ENCODE data around the gene THEM5.
"Not testable (repeated sequence)": the region's sequence is repeated elsewhere in the genome, so short reads cannot be mapped to it uniquely, and the experiment has no call there.

The THEM5 gene, protein sequence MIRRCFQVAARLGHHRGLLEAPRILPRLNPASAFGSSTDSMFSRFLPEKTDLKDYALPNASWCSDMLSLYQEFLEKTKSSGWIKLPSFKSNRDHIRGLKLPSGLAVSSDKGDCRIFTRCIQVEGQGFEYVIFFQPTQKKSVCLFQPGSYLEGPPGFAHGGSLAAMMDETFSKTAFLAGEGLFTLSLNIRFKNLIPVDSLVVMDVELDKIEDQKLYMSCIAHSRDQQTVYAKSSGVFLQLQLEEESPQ

DNA sequence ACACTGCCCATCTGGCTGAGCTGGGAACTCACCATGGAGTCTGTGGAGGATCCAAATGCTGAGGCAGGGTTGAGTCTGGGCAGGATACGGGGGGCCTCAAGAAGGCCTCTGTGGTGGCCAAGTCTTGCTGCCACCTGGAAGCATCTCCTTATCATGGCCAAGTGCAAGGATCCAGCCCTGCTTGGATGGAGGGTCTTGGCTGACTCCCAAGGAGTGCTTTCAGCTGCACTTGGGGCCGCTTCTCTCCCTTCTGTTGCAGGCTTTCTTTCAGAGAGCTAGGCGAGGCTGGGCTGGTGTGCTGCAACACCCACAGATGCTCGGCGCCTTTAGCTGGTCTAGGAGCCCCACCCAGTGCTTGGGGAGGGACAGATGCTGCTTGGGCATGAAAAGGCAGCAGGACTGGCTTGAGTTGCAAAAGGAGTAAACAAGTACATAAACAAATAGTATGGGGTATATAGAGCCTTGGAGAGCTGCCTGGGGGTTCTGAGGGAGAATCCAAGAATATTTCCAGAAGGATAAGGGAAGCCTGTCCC, at the start of gene THEM5:
Gene THEM5 (minus strand): TSS at position 302 of the 533 bp plus-strand sequence. CDS start 147 bp downstream, at position 155.
- no peak for DNase-seq (ENCODE audit: low read depth in 4 of 4, low spot score in 1 of 4)

DNA sequence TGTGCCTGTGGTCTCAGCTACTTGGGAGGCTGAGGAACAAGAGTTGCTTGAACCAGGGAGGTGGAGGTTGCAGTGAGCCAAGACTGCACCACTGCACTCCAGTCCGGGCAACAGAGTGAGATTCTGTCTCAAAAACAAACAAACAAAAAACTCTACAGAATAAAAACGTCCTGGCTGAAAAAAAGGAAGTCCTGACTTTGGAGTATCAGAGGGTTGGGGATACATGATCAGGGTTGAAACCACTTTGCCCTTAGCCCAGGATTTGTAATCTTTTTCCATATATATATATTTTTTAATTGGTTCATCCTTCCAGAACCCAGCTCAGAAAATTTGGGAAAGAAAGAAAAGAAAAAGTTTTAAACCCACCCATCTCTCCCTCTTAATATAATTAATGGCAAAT, 49.3 kb upstream of the THEM5 start:
- no peak for DNase-seq (ENCODE audit: low read depth in 4 of 4, low spot score in 1 of 4)

DNA sequence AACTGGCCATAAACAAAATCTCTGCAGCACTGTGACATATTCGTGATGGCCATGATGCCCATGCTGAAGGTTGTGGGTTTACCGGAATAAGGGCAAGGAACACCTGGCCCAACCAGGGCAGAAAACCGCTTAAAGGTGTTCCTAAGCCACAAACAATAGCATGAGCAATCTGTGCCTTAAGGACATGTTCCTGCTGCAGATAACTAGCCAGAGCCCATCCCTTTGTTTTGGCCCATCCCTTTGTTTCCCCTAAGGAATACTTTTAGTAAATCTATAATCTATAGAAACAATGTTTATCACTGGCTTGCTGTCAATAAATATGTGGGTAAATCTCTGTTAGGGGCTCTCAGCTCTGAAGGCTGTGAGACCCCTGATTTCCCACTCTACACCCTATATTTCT, 47.3 kb upstream of the THEM5 start:
- DNase-seq (ENCODE audit: low read depth in 4 of 4, low spot score in 1 of 4): not testable (repeated sequence)

DNA sequence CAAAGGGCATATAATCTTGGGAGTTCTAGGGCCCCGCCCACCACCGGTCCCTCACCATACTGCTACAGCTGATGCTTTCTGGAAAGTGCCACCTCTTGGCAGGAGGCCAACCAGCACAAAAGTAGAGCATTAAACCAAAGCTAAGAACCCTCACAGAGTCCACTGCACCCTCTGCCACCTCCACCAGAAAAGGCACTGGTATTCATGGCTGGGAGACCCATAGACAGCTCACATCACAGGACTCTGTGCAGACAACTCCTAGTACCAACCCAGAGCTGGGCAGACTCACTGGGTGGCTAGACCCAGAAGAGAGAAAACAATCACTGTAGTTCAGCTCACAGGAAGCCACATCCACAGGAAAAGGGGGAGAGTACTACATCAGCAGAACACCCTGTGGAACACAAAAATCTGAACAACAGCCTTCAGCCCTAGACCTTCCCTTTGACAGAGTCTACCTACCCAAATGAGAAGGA, 45.0 kb upstream of the THEM5 start:
- DNase-seq (ENCODE audit: low read depth in 4 of 4, low spot score in 1 of 4): no peak

DNA sequence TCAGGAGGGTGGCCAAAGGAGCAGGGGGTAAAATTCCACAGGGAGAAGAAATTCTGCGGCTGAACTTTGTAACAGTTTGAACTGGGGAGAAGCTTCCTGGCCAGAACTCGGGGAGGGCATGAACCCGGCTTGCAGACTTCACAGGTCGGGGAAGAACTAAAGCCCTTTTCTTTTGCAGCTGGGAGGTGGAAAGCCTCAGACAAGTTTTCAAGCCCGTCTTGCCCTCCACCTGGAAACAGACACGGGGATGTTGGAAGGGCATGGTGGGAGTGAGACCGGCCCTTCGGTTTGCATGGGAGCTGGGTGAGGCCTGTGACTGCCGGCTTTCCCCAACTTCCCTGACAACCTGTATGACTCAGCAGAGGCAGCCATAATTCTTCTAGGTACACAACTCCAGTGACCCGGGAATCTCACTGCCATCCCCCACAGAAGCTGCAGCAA, 44.5 kb upstream of the THEM5 start:
- DNase-seq (ENCODE audit: low read depth in 4 of 4, low spot score in 1 of 4): no peak

DNA sequence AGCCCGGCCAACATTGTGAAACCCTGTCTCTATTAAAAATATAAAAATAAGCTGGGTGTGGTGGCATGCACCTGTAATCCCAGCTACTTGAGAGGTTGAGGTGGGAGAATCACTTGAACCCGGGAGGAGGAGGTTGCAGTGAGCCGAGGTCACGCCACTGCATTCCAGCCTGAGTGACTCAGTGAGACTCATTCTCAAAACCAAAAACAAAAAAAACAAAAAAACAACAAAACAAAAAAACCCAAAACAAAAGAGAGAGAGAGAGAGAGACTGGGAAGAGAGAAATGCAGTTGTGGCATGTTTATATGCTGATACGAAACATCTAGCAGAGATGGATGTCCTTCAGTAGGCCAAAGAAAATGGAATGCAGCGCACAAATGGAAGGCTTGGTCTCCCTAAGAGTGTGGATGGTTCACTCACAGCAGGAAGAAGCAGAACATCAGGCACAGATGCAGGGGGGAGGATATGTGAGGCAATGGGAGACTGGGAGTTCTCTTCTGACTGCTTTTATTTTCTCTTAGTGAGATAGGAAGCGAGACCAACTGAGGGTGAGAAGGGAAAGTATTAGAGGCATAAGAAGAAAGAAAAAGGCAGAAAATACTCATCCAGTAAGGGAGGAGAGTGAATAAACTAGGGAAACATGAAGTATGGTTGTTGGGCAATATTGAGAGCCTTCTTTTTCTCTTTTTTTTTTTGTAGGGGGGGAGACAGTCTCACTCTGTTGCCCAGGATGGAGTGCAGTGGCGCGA, 39.8 kb upstream of the THEM5 start:
- no peak for DNase-seq (ENCODE audit: low read depth in 4 of 4, low spot score in 1 of 4)

DNA sequence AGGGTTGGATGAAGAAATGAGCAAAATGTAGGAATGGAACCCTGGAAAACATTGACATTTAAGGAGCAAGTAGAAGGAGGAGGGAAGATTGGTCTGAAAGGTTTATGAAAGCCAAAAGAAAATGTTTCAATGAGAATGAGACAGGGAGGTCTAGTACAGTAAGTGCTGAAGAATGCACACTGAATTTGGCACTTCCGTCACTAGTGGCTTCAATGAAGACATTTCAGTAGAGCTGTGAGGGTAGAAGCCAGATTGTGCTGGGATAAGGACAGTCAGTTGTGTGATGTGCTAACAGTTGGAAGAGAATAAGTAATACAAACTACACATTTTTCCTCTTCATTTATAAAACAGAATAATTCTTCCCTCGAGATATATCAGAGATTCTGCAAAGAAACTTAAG, 38.7 kb upstream of the THEM5 start:
- no peak for DNase-seq (ENCODE audit: low read depth in 4 of 4, low spot score in 1 of 4)

DNA sequence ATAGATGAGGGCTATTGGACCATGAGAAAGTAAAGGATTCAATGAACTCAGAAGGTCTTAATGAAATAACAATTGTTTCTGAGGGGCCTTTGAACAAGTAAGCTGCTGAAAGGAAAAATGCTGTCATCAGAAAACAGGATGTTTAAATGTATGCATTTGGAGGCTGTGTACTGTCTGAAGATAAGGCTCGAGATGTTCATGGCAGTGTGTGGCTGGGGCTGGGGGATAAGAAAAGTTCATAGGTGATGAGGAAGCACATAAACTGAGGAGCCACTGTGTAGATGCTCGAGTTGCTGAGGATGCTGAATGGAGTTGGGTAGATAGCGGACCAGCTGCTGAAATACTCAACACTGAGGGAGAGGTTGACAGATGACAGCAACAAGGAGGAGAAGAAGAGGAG, 38.0 kb upstream of the THEM5 start:
- no peak for DNase-seq (ENCODE audit: low read depth in 4 of 4, low spot score in 1 of 4)

DNA sequence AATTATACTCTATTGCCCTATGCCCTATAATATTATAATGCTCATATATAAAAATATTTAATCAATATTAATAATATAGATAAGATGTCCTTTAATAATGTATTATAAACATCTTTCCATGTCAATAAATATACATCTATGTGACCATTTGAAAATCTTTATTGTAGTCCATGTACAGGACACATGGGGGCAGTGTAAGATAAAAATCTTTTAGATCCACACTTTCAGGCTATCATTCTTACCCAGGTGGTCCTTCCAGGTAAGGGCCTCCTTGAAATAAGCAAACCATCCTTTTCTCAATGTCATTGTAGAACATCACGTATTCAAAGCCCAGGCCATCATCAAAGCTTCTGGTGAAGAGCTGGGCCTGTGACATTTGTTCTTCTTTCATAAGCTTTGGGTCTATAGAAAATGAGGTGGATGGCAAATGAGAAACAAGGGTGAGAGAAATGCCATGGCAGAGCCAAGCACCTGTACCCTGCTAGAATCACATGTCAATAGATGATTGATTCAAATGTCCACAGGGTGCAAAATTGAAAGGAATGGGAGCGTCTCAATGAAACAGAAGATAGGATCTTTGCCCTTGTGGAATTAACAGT, 35.6 kb upstream of the THEM5 start:
- no peak for DNase-seq (ENCODE audit: low read depth in 4 of 4, low spot score in 1 of 4)

DNA sequence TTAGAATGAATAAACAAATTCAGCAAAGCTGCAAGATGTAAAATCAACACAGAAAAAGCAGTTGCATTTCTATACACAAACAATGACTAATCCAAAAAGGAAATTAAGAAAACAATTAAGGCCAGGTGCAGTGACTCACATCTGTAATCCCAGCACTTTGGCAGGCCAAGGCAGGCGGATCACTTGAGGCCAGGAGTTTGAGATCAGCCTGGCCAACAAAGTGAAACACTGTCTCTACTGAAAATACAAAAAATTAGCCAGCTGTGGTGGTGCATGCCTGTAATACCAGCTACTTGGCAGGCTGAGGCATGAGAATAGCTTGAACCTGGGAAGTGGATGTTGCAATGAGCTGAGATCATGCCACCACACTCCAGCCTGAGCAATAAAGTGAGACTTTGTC, 33.5 kb upstream of the THEM5 start:
- no peak for DNase-seq (ENCODE audit: low read depth in 4 of 4, low spot score in 1 of 4)

DNA sequence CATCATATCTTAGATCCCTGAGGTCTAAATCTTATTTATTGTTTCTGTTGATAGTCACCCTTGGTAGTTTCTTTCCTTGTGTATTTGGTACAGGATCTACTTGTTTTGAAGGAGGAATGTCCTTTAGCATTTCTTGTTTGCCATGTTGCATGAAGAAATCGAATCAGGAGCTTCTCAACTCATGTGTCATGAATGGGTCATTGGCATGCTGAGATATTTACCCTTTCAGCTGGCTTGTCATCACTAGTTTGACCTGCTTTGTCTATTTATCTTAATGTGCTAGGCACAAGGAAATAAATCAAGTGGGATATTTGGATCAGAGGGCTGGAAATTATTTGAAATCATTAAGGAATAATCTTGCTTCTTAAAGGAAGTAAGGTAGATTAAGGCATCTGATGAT, 32.0 kb upstream of the THEM5 start:
- no peak for DNase-seq (ENCODE audit: low read depth in 4 of 4, low spot score in 1 of 4)

DNA sequence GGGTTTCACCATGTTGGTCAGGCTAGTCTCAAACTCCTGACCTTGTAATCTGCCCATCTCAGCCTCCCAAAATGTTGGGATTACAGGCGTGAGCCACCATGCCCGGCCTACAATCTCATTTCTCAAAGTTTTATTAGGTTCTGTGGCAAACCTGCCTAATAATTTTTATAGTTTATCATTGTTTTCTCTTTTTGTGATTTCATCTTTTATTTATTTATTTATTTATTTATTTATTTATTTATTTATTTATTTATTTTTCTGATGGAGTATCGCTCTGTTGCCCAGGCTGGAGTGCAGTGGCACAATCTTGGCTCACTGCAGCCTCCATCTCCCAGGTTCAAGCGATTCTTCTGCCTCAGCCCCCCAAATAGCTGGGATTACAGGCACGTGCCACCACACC, 31.4 kb upstream of the THEM5 start:
- DNase-seq (ENCODE audit: low read depth in 4 of 4, low spot score in 1 of 4): not testable (repeated sequence)

DNA sequence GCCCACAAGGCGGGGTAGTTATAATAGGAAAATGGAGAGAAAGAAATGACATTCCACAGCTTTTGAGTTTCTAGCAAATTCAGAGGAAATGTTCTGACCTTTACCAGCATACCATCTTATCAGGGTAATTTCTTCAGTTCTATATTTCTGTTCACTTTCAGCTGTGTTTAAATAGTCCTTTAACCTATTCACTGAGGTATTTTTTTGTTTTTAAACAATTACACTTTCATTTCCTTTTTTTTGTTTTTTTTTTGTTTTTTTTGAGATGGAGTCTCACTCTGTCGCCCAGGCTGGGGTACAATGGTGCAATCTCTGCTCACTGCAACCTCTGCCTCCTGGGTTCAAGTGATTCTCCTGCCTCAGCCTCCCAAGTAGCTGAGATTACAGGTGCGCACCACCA, 30.9 kb upstream of the THEM5 start:
- not testable (repeated sequence) for DNase-seq (ENCODE audit: low read depth in 4 of 4, low spot score in 1 of 4)

DNA sequence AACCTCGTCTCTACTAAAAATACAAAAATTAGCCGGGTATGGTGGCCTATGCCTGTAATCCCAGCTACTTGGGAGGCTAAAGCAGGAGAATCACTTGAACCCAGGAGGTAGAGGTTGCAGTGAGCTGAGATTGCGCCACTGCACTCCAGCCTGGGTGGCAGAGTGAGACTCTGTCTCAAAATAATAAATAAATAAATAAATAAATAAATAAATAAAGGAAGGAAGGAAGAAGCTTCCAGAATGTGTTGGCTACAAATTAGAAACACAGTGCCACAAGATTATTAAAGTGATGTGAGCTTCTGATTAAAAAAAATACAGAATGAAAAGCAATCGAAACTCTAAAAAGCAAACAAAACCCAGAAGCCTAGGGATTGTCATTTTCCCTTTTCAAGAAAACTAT, 30.4 kb upstream of the THEM5 start:
- DNase-seq (ENCODE audit: low read depth in 4 of 4, low spot score in 1 of 4): not testable (repeated sequence)

DNA sequence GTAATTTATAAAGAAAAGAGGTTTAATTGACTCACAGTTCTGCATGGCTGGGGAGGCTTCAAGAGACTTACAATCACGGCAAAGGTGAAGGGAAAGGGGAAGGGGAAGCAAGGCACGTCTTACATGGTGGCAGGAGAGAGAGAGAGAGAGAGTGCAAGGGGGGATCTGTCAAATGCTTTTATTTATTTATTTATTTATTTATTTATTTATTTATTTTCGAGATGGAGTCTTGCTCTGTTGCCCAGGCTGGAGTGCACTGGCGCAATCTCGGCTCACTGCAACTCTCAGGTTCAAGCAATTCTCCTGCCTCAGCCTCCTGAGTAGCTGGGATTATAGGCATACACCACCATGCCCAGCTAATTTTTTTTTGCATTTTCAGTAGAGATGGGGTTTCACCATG, 29.4 kb upstream of the THEM5 start:
- DNase-seq (ENCODE audit: low read depth in 4 of 4, low spot score in 1 of 4): not testable (repeated sequence)

DNA sequence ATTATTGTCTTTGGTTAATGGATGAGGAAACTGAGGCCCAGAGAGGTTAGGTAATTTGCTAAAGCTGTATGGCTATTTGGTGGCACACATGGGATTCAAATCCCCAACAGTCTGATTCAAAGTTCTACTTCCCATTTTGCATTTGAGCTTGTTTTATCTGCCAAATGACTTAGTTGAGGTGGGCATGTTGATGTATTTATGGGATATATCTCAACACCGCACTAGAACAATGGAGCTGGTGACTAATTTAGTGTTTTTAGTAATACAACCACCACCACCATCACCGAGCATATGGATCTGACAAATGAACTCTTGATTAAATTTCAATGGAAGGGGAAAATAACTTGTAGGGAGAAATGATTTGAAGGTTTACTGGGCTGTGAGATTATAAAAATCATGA, 29.0 kb upstream of the THEM5 start:
- no peak for DNase-seq (ENCODE audit: low read depth in 4 of 4, low spot score in 1 of 4)

DNA sequence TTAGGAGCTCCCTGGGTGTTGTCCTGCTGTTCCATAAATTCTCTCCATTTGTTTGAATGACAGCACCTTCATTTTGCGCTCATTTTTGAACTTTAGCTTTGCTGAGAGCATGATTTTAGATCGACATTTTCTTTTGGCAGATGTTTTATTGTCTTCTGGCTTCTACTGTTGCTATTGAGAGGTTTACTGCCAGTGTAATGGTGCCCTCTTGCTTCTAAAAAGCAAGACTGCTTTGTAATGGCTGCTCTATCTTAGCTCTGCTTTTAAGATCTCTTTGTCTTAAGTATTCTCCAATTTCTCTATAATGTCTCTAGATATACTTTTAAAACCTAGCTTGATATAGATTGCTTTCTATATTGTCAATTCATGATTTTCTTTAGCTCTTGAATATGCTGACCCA, 28.0 kb upstream of the THEM5 start:
- DNase-seq (ENCODE audit: low read depth in 4 of 4, low spot score in 1 of 4): no peak

DNA sequence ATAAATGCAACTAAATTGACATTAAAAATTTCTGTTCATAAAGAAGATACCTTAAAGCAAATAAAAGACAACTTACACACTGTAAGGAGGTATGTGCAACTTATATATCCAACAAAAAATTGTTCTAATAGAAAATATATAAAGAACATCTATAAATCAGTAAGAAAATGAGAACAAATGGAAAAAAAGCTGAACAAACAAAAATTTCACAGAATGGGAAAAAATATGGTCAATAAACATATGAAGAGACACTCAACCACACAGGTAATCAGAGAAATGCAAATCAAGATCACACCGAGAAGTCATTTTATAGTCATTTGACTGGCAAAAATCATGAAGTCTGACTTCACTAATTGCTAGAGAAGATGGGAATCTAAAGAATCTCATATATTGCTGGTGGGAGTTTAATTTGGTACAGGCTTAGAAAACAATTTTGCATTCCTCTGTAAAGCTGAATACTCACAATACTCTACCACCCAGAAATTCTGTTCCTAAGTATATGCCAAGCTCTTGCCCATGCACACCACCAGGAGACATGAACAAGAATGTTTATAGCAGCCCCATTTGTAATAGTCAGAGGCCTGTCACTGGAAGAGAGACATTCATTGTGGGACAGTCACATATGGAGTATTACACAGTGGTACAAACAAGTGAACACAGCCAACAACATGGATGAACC, 22.0 kb upstream of the THEM5 start:
- no peak for DNase-seq (ENCODE audit: low read depth in 4 of 4, low spot score in 1 of 4)

DNA sequence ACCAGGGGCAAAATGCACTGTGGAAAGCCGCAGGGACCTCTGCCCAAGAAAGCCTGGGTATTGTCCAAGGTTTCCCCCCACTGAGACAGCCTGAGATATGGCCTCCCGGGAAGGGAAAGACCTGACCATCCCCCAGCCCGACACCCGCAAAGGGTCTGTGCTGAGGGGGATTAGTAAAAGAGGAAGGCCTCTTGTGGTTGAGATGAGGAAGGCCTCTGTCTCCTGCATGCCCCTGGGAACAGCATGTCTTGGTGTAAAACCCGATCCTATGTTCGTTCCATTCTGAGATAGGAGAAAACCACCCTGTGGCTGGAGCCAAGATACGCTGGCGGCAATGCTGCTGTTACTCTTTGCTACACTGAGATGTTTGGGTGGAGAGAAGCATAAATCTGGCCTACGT, 19.3 kb upstream of the THEM5 start:
- DNase-seq (ENCODE audit: low read depth in 4 of 4, low spot score in 1 of 4): not testable (repeated sequence)

DNA sequence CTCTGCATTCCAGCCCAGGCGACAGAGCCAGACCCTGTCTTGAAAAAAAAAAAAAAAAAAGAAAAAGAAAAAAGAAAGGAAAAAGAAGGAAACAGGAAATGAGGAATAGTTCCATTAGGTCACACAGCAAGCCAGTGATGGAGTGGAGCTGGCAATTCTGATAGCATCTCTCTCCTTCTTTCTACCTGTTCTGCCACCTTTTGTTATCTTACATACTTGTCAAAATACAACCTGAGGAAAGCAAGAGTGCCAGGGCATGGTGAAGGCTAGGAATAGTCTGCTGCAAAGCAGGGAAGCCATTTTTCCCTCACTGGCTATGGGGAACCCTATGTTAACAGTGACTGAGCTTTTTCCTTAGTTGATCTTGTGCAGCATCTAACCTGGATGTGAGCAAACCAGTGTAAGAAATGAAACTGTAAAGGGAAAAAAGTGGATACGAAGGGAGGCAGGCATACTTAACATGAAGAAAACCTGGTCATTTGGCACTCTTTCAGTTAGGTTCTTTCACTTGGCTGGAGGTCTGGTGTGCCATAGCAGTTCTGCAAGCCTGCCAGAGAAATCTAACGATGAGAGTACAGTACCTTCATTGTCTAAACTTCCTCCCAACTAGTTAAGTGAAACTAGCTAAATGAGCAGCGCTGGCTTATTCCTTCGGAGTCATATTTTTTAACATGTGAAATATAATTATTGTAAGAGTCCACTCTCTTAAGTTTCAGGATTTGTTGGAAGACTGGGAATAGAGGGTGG, 17.9 kb upstream of the THEM5 start:
- no peak for DNase-seq (ENCODE audit: low read depth in 4 of 4, low spot score in 1 of 4)

DNA sequence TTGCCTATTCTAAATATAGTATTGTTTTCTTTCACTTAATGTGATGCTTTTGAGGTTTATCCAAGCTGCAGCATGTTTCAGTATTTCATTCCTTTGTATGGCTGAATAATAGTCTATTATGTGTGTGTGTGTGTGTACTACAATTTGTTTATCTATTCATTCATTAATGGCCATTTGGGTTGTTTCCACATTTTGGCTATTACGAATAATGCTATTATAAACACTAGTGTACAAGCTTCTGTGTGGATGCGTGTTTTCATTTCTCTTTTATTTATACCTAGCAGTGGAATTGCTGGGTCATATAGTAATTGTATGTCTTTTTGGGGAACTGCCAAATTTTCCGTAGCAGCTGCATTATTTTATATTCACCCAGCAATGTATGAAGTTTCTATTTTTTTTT, 15.0 kb upstream of the THEM5 start:
- no peak for DNase-seq (ENCODE audit: low read depth in 4 of 4, low spot score in 1 of 4)

All from stimulated activated CD4-positive, alpha-beta T cell treated with anti-CD3 and anti-CD28 coated beads, Interleukin-1b, Interleukin-23, amount 100 ng/mL, for 24 hours (primary cell).